Mononuclear cell (primary cell): ENCODE data around the gene SWAP70. TPM values are rescaled to one million over a fixed set of nuclear protein-coding genes. Genes with fewer than 3 reads are reported as not detected.
A peak's percentile ranks its signal among the peaks of the same experiment; 100 is the strongest.

Experiments
- H3K27me3 ChIP-seq: 2 replicates; pipeline ENCODE4 v1.6.0; 2011; ENCODE audit warnings: low read length, control low read depth; ENCODE audit not compliant: insufficient read depth
- H3K4me1 ChIP-seq: 2 replicates; pipeline ENCODE4 v1.5.1; 2011; ENCODE audit warnings: mild to moderate bottlenecking, low read length, control low read depth; ENCODE audit not compliant: insufficient read depth
- H3K4me3 ChIP-seq: 2 replicates; pipeline ENCODE4 v1.5.1; 2011; ENCODE audit warnings: mild to moderate bottlenecking, low read length, moderate library complexity
- H3K9me3 ChIP-seq: 2 replicates; pipeline ENCODE4 v1.5.1; 2011; ENCODE audit warnings: low read depth, mild to moderate bottlenecking, control low read depth, low read length
- total RNA-seq: library from RNA; depleted of rRNA; stranded (reverse); fragments of >200 nt; gene quantifications from one replicate; pipeline ENCODE4 v1.2.3, GENCODE V29; 2012

The SWAP70 gene
- total RNA-seq, 1 donor: 30.3 TPM

DNA sequence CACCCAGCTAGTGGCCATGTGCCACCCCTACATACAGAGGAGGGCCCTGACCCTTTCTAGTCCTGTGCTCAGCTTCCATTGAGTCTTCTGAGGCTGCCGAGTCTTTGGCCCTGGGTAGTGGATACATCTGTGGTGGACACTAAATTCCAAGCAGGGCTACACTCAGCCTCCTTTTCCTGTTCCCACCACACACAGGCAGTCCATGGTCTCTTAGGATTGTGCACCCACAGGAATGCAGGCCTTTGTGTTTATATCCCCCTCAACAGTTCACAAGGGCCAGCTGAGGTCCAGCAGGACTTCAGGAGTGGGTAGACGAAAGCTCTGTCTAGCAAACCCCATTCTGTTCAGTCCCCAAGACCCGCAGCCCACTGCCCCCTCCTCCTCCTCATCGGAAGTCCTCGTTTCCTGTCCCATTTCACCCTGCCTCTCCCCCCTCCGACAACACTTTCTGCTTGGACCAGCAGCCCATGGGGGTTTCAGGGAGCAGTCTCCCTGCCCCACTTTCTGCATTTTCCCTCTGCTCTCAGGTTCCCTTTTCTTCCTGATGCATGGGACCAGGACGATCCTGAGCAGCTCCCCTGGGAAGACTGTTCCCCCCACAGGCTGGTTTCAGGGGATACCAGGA is 91.8 kb downstream of the SWAP70 start:
- Histone ChIP-seq H3K4me3 (no peak overlapping the region), H3K9me3 (no peaks in the 10 kb centered on the region), H3K27me3 (no peaks in the 10 kb centered on the region), H3K4me1 (peaks cover 43% of the 10 kb centered on the region)

- Histone ChIP-seq H3K27me3 (no peaks in the 10 kb centered on the region), H3K9me3 (no peaks in the 10 kb centered on the region), H3K4me3 (no peak overlapping the region), H3K4me1 (peaks cover 43% of the 10 kb centered on the region)
These were observed 92.6 kb downstream of the SWAP70 start for GRCh38 chr11:9756461-9756860.

GRCh38 chr11:9756878-9757277 is 93.0 kb downstream of the SWAP70 start:
- H3K27me3 ChIP-seq: no peaks in the 10 kb centered on the region
- H3K4me1 ChIP-seq: peaks cover 43% of the 10 kb centered on the region
- H3K4me3 ChIP-seq: no peak overlapping the region
- H3K9me3 ChIP-seq: no peaks in the 10 kb centered on the region

- Histone ChIP-seq H3K4me3 (peak overlapping the region; percentile 68), H3K27me3 (no peaks in the 10 kb centered on the region), H3K9me3 (no peaks in the 10 kb centered on the region), H3K4me1 (peaks cover 42% of the 10 kb centered on the region)
These were observed 94.1 kb downstream of the SWAP70 start for GRCh38 chr11:9757809-9758636.

DNA sequence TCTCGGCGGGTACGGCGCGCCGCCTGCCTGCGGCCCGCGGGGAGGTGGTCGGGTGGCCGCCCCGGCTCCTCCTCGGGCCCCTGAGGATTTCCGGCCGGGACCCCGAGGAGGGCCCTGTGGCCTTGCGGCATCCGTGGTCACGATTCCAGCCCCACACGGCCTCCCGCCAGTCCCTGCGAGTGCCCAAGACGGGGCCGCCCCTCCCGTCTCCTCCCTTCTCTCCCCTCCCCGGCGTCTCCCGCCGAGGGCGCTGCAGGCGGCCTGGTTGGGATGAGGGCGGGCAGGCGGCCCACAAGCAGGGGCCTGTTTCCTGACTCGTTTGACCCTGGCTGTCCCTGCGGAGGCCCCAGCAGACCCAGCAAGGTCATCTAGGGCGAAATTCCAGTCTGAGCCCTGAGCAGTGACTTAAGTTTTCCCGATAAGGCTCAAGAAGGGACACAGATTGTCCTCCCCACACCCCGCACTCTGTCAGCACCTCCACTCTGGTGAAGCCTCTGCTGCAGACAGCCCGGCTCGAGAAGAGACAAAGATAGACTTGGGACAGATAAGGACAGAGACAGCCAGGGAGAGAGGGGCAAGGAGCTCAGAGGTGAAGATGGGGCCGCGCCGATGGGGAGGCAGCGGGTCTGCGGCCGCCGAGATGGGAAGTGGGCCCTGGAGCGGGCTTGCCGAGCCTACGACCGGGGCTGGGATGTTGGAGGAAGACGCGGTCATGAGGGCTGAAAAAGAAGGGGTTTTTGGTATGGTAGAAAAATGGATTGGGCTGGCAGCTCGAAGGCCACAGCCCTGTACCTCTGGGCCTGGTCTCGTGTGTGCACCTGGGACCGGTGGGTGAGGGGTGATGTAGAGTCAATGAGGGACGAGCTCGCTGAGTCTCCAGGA is 95.0 kb downstream of the SWAP70 start:
- Histone ChIP-seq H3K9me3 (no peaks in the 10 kb centered on the region), H3K4me3 (peak overlapping the region; percentile 68), H3K4me1 (peaks cover 40% of the 10 kb centered on the region), H3K27me3 (no peaks in the 10 kb centered on the region)

- Histone ChIP-seq H3K4me3 (no peak overlapping the region), H3K4me1 (peaks cover 40% of the 10 kb centered on the region), H3K27me3 (no peaks in the 10 kb centered on the region), H3K9me3 (no peaks in the 10 kb centered on the region)
These were observed 95.8 kb downstream of the SWAP70 start for GRCh38 chr11:9759519-9760192.

DNA sequence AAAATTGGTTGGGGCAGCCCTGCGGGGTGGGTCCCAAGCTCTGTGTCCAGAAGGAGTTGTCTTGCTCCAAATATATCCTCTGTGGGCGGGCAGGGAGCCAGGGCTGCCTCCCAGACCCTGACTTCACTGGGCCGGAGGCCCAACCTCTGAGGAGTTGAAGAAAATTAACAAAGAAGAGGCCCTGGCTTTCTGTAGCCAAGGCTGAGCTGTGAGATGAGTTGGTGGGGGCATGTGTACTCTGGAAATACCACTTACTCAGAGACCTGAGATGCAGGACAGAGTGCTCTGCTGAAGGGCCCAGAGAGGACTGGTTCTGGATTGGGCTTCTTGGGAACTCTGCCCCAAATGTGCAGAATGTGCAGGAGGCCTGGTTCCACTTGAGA is 96.3 kb downstream of the SWAP70 start:
- Histone ChIP-seq H3K4me3 (no peak overlapping the region), H3K4me1 (peaks cover 40% of the 10 kb centered on the region), H3K9me3 (no peaks in the 10 kb centered on the region), H3K27me3 (no peaks in the 10 kb centered on the region)

- Histone ChIP-seq H3K4me3 (no peak overlapping the region), H3K9me3 (no peaks in the 10 kb centered on the region)
These were observed 97.6 kb downstream of the SWAP70 start for GRCh38 chr11:9761441-9761945.

DNA sequence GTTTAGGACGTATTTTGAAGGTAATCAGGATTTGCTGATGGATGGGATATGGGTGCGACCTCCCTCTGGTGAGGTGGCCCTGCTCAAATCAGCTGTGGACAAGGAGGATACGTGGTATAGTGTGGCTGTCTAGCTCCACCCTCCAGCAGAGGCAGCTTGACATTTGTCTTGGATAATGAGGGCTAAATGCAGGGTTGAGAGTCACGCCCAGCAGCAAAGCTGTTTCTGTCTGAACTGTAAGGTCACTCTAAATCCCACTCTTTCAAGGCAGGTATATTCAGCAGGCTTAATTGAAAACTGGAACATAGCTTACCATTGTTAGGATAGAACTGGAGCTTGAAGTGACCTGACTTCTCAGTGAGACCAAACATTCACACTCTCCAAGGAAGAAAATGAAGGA is 98.7 kb downstream of the SWAP70 start:
- Histone ChIP-seq H3K4me3 (no peak overlapping the region), H3K27me3 (no peaks in the 10 kb centered on the region), H3K9me3 (no peaks in the 10 kb centered on the region), H3K4me1 (peaks cover 18% of the 10 kb centered on the region)

More at GRCh38 chr11:9761441-9761945, 97.6 kb downstream of the SWAP70 start:
- no peaks in the 10 kb centered on the region for H3K27me3 ChIP-seq
- peaks cover 28% of the 10 kb centered on the region for H3K4me1 ChIP-seq

DNA sequence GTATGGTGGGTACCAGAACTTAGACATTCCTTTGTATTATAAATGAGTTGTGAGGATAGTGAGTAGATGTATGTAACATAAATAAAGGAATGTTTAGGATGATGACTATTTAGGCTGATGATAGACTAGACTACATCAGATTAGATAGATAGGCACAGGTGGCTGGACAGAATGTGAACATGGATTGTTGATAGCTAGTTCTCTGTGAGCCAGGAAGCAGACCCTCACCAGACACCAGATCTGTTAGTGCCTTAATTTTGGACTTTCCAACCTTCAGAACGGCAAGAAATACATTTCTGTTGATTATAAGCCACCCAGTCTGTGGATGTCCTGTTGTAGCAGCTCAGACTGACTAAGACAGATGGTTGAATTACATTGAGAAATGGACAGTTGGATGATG is 99.4 kb downstream of the SWAP70 start:
- Histone ChIP-seq H3K4me1 (peaks cover 14% of the 10 kb centered on the region), H3K9me3 (no peaks in the 10 kb centered on the region), H3K4me3 (no peak overlapping the region), H3K27me3 (no peaks in the 10 kb centered on the region)

DNA sequence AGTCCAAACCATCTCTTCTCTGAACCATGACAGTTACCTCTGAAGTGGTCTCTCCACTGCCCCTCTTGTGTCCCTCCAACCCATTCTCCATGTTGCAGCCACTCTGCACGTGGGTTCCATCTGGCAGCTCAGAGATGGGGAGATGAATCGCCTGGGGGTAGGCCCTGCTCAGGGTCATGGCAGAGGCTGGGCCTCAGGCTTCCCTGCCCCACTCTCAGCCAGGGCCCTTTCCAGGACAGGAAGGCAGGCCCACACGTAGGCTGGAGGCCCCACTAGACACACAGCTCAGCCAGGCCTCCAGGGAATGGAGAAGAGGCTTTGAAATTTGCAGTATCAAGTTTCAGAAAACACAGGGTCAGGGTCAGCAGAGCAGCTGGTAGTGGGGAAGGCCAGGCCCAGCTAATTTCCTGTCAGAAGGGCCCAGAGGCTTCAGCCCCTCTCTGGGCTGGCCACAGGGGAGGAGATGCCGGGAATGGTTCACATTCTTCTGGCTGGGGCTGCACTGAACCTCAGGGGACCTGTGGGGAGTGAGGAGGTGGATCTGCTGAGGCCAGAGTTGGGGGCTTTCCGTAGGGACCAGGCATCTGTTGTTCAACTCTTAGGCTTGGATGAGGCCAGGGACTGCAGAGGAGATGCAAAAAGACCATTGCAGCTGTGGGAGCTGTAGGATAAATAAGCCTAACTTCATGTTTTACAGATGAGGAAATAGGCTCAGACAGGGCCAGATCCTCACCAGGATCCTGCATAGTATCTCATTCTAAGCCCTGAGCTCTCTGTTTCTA is 101.6 kb downstream of the SWAP70 start:
- Histone ChIP-seq H3K4me1 (no peaks in the 10 kb centered on the region), H3K4me3 (no peak overlapping the region), H3K9me3 (no peaks in the 10 kb centered on the region), H3K27me3 (no peaks in the 10 kb centered on the region)

GRCh38 chr11:9769621-9770020 is 105.7 kb downstream of the SWAP70 start:
- Histone ChIP-seq H3K9me3 (no peaks in the 10 kb centered on the region), H3K4me1 (no peaks in the 10 kb centered on the region), H3K4me3 (no peak overlapping the region), H3K27me3 (no peaks in the 10 kb centered on the region)

DNA sequence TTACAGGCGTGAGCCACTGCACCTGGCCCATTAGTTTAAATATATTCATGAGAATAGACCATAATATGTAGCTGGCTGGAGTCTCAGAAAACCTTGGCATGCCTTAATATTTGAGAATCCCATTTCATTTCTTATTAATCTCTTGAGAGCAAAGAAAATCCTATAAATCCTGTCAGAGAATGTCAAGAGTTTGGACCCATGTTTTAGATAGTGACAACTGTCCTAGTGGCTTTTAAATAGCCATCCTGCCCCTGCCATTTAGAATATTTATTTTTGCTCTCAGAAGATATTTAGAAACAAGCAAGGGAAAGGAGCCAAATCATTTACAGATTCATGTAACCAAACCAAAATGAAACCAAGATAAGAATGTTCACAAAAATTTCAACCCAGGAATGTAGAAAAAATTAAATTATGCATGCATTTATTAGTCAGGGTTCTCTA is 107.2 kb downstream of the SWAP70 start:
- no peaks in the 10 kb centered on the region for H3K27me3 ChIP-seq
- H3K4me1 ChIP-seq: no peaks in the 10 kb centered on the region
- no peak overlapping the region for H3K4me3 ChIP-seq
- H3K9me3 ChIP-seq: no peaks in the 10 kb centered on the region

DNA sequence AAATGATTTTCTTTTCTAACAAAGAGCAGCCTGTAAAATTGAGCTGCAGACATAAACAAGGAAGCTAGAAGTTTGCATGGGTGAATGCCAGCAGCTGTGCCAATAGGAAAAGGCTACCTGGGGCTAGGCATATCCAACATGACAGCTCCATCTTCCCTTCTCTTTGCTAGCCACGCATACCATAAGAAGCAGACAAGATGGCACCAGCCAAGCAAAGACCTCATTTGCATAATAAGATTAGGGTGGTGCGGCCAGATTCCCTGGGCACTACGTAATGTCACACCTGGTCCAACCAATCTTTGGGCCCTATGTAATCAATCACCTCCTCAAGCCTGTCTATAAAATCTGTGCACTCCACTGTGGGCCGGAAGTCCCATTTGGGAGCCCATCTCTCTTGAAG is 108.3 kb downstream of the SWAP70 start:
- no peaks in the 10 kb centered on the region for H3K27me3 ChIP-seq
- H3K9me3 ChIP-seq: no peaks in the 10 kb centered on the region
- H3K4me3 ChIP-seq: no peak overlapping the region
- H3K4me1 ChIP-seq: no peaks in the 10 kb centered on the region
